HG03469 (cell line): Measurements from ENCODE around the gene WWC1.
"Not testable (repeated sequence)": the region's sequence is repeated elsewhere in the genome, so short reads cannot be mapped to it uniquely, and the experiment has no call there.

ENCODE experiments used
- ATAC-seq: cut with Tn5 transposase; IDR thresholded peaks from one replicate; pipeline ENCODE4 v1.9.1; 2021; ENCODE audit warnings: mild to moderate bottlenecking, moderate library complexity, moderate number of reproducible peaks; ENCODE audit not compliant: unreplicated experiment

The WWC1 gene

DNA sequence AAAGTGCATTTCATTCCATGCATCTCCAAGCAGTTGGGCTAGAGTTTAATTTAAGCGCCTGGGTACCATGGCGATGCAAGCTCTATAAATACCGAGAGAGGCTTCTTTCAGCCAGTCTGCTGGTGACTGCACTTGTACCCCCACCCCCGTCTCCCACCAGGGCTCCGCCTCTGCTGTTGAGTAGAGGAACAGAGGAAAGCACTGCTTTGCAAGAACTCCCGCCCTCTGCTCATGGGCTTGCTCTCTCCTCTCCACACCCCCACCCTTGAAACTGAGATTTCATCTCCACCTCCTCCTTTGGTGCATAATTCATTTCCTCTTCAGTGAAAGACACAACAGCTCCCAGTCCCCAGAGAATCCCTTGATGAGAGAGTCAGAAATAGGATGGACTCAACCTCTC, 5.1 kb upstream of the WWC1 start:
- no peak for ATAC-seq

DNA sequence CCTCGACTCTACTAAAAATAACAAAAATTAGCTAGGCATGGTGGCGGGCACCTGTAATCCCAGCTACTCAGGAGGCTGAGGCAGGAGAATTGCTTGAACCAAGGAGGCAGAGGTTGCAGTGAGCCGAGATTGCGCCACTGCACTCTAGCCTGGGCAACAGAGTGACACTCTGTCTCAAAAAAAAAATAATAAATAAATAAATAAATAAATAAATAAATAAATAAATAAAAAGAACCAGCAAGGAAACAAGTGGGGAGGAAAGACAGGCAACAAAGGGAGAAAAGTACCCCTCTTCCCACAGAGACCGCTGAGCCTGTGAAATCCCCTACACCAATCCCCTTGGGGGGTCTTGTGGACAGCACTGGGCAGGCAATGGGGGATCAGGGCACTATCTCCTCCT, 4.6 kb upstream of the WWC1 start:
- ATAC-seq: not testable (repeated sequence)

DNA sequence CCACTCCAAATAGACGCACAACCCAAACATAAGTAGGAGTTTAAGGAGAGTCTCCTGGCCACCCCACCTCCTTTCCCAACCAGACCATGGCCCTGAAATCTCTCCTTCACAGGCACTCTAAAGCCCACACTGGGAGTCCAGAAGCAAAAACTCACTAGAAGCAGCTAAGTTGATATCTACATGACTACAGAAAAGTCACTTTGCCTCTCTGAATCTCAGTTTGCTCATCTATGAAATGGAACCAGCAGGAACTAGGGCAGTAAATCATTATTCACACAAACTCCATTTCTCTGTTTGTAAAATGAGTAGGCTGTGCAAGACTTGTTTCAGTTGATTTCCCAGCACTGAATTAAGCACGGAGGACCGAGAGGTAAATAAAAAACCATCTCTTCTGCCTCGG, 4.1 kb upstream of the WWC1 start:
- ATAC-seq: no peak

DNA sequence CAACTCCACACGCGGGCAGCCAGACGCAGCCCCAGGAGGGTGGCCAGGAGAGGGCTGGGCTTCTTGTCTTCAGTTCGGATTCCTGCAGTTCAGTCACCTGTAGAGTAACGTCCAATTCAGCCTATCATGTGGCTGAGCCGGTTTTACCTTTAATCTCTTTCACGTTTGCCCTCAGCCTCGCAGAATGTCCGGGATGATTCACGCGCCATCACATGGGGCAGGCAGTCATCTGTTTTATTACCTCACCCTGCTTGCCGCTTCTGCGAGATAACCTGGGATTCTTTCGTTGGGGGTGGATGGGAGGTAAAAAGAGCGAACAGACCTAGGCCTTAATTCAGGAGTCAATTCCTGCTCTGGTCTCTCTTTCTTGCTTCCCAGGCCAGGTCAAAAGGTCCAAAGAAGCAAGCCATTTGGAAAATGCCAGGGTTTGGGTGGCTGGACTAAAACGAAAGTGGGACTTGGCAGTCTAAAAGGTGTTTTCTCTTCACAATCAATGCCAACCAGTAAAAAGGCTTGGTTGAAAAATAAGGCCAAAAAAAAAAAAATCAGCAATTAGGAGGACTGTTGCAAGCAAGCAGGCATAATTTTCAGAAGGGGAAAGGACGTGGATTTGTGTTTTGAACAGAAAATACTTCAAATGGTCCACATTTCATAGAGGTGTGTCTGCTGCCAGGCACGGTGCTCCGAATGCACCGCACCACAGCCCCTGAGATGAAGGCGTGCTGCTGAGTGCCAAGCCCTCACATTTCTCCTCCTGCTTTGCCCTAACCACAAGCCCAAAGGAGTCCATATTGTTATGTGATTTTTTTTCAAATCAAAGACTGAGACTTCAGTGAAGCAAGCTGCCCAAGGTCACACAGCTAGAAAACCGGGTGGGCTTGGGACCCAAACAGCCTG, 2.8 kb upstream of the WWC1 start:
- no peak for ATAC-seq

DNA sequence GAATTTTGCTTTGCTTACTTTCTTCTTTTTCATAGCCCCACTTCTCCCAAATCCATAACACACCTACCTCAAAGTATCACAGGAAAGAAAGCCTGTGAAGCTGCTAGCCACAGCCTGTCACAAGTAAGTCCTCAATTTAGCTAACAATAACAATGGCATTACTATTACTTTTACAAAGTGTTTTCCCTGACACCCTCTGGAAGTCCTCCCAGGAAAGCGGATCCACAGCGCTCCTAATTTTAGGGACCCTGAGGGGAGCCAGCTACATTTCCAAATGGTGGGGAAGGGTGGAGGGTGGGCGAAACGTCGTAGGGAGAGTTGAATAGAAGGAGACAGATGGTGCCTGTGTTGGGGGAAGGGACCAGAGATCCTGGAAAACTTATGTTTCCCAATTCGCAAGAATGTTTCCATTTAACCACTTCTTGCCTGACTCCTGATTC, 523 bp upstream of the WWC1 start:
- ATAC-seq: no peak

DNA sequence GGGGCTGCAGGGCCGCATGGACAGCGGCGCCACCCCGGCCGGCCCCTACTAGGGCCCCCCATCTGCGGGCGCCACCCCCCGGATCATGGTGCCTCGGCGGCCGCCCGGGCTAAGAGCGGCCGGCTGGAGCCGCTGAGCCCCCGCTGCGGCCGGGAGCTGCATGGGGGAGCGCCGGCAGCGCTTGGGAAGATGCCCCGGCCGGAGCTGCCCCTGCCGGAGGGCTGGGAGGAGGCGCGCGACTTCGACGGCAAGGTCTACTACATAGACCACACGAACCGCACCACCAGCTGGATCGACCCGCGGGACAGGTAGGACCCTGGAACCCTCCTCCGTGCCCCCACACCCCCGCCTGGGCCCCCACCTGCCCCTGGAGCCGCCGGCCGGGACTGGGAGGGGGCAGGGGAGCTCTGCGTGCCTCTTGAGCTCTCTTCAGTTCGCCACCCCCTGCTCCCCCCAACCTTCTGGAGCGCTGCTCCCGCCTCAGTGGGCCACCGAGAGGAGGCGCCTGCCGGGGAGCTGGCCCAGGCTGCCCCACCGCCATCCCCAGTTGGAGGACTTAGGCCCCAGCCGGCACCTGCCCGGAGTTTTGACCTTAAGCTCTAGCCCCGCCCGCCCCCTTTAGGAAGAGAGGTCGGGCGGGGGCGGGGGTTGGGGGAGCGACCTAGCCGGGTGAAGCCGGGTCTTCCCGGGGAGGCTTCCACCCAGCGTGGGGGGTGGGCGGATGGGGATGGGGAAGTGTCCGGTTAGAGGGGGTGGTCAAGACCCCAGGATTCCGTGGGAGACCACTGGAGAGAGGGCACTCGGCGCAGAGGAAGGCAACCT, 730 bp downstream of the WWC1 start:
- peak; percentile 19 for ATAC-seq

DNA sequence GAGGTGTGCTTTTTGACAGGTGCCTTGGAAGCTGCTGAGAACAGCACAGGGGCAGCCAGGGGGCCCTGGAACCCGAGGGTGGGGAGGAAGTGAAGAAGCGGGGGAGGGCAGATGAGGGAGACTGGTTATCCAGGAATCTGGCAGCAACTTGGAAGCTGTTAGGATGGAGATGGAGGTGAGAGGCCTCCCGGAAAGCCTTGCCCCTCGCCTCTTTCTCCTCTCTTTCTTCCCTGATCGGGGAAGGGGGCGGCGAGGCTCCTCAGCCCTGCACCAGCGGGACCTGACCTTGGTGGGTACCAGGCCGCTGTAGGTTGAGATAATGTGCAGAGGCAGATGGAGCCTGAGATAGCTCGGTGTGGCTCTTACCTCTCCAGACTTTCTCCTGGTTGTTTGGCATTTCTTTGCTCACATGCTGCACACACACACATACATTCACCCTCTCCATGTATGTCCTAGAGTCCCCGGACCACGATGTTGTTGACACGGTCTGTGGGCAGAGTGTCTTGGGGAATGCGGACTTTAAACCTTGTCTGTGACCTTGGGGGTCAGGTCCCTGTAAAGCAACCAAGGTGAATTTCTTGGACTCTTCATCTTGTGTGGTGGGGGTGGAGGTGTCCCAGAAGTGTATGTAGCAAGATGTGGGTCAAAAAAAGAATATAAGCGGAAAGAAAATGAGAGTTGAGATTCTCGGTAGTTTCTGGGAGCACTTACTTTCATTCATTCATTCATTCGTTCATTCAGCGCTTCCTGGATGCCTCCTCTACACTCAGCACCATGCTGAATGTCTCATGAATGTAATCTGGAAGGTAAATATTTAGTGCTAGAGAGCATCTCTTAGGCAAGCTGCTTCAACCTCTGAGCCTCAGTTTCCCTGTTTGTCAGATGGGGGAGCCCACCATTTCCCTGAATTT, 1.6 kb downstream of the WWC1 start:
- no peak for ATAC-seq

DNA sequence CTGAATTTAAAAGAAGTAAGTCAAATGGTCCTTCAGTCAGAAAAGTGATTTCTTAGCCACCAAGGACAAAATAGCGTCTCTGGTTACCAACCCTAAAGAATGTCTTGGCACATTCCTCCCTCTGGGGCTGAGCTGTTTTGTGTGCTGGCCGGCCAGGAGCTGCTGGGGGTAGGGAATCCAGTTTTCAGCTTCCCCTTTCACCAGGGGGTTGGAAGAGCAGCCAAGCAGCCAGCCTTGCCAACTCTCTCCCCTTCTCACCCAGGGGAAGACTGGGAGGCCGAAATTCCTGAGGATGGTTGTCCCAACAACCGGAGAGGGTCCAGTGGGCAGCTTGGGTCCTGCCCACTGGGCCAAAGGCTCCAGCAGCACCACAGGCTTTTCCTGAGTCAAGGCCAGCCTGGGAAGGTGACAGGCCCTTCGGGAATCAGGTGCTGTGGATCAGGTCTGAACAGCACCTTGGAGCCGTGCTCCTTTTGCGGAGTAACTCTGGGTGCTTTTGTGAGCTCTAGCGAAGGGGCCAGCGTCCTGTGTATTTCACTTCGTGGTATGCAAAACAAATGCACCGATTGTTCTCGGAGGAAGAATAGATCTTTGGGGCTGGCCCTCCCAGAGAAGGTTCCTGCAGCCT, 4.2 kb downstream of the WWC1 start:
- ATAC-seq: no peak

DNA sequence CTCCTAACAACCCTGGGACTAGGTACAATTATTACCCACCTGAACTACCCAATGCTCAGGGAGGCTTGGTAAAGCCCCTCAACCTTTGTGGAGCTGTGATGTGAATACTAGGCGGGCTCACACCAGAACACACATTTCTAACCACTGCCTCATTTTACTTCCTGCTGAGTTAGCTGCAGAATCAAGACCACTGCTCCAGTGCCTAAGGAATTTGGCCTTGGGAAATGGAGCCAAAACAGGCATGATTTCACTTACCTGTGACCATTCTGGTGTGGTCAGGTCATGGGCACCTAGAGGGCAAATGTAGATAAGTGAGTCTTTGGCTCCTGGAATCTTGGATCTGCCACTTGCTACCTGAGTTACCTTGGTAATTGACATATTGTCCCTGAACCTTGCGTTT, 5.2 kb downstream of the WWC1 start:
- ATAC-seq: no peak

DNA sequence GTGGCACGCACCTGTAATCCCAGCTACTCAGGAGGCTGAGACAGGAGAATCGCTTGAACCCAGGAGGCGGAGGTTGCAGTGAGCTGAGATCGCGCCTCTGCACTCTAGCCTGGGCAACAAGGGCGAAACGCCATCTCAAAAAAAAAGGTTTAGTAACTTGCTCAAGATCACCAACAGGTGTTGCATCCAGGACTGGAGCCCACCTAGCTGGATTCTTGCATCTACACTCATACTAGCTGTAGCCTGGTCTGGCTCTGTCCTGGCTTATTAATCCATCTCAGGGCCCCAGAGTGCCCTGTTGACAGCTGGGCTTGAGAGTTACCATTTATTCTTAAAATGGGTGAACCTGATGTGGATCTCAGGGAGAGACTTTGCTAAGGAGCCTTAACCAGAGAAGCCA, 7.5 kb downstream of the WWC1 start:
- no peak for ATAC-seq

DNA sequence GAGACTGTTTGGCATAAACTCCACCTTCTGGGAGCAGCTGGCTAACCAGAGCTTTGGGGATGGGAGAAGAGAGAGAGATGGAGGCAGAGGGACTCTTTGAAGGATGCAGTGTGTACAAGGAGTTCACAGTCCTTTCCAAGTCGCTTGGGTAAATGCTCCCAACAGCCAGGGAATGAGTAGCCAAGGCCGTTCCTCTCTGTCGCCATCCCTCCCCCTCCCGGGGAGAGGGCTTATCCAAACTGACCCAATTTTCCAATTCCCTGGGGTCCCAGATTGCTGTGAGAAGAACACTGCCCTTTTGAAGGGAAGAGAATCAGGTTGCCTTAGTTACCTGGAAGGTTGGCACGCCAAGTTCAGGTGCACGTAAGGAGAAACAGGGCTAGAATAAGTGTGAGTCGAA, 7.9 kb downstream of the WWC1 start:
- no peak for ATAC-seq

DNA sequence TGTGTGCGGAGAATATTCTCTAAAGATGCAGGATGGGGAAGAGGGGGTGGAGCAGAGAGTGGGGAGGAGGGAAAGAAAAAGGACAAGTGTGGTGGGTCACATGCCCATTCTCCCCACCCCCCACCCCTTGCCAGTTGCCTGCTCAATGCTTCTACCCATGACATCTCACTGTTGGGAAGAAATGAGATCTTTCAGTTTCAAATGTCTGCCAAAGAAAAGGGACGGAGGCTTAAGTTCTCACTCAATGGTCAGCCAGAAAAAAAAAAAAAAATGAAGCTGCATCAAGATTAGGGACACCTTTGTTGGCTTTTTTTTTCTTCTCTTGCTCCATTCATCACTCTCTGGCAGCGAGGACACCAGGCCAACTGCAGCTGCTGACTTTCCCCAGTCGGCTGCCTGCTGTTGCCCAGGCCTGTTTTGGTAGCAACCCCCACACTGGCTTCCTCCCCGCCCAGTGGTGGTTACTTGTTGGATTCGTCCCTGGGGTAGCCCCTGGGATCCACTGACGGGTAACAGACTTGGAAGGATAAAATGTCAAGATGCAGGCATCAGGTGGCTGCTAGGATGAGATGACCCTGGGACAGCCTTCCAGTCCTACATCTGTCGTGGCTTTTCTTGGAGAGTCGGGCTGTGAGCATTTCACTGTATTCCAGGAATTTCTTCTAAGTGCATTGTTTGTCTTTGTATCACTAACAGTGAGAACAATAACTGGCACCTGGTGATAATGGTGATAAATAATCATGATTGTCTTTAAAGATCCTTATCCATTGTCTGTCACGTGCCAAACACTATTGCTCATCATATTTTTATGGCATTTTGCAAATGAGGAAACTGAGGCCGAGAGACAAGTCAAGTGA, 9.1 kb downstream of the WWC1 start:
- no peak for ATAC-seq

DNA sequence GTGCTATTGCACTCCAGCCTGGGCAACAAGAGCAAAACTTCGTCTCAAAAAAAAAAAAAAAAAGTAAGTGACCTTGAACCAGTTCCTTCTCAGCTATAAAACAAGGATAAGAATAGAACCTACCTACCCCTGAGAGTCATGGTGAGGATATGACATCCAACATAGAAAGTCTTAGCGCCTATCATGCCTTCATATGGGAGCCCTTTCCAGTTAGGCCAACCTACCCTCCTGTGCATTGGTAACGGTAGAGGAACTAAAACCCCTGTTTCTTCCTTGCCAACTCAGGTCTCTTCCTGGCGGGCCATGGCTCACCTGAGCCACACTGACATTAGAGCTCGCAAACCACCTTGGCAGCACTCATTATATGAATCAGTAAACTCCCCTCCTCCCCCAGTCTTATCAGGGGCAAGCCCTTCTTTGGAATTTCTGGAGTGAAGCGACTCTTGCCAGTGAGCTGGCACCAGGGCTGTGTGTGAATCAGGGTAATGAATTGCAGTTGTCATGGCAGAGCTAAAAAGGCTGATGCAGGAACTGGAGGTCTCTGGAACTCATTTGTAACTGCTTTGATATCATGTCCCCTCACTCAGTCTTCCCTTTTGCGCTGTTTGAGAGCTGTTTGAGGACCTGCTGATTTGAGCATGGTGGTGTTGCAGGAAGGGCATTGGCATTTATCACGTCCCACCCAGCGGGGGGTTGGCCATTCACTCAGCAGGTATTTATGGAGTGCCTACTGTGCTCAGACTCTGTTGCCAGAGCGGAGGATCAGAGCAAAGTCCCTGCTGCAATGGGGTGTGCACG, 10.3 kb downstream of the WWC1 start:
- no peak for ATAC-seq

DNA sequence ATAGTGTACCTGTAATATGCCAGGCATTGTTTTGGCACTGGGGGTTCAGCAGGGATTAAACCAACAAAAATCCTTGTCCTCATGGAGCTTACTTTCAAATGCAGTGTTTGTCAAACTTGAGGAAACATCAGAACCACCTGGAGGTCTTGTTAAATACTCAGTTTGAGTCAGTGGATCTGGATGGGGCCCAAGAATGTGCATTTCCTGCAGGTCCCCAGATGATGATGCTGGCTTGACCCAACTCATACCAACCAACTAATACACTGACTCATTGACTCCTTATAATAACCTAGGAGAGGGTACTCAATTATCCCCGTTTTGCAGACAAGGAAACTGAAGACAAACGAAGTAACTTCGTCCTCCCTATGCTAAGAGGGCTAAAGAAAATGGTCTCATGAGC, 11.3 kb downstream of the WWC1 start:
- no peak for ATAC-seq

DNA sequence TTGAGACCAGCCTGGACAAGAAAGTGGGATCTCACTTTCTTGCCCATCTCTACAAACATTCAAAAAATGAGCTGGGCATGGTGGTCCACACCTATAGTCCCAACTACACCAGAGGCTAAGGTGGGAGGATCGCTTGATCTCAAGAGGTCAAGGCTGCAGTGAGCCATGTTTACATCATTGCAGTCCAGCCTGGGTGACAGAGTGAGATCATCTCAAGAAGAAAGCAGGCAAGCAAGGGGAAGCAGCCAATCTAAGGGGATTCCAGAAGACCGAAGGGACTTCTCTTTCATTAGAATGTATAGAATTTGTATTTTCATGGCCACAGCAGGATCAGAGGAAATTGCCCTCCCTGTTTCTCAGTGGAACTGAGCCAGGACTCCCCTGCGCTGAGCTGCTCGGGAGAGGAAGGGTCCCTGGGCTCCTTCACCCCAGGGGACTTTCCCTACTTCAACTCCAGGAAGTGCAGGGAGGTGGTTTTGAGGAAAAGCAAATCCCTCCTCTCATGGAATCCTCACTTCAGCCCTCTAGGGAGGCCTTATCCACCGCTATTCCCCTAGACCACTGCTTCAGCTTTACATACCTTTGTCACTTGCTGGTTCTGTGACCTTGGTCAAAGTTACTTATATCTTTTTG, 12.1 kb downstream of the WWC1 start:
- ATAC-seq: no peak

DNA sequence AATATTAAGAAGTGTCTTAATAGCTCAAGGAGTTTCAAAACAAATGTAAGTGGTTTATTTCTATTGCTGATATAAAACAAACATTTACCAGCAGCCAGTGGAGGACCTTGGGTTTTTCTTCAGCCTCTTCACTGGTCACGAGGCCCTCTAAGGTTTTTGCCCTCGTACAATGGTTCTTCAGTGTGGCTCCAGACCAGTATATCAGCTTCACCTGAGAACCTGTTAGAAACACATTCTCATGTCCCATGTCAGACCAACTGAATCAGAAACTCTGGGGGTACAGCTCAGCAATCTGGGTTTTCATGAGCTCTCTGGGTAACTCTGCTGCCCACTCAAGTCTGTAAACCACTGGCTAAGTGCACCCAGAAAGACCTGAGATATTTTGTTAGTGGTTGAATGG, 12.9 kb downstream of the WWC1 start:
- no peak for ATAC-seq

DNA sequence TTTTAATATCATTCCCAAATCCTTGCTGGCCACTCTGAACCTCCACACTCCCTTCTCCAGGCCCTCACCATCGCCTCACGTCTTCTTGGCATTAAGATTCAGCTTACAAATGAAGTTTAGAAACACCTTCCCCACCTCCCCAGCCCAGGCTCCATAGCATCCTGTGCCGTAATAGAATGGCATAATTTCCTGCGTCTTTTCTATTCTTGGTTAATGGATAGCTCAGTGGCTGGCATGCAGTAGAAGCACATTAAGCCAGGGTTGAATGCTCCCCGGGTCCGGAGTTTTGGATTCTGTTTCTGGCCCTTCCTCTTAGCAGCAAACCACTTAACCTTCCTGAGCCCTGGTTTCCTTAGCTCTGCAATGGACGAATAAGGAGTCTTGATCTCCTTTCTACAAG, 13.8 kb downstream of the WWC1 start:
- ATAC-seq: no peak

DNA sequence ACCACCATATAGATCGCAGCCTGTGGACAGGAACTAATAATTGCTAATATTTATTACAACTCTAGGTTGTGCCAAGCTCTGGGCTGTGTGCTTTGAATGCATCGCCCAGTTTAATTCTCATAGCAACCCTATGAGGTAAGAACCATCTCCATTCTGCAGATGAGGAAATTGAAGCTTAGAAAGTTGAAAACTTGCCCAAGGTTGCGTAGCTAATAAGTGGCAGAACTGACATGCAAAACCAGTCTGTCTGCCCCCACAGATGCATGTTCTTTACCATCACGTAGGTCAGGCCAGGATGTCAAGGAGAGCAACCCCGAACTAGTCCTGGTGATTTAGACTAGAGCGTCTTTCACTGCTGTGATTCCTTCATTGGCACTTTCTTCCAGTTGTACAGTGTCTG, 15.6 kb downstream of the WWC1 start:
- ATAC-seq: no peak
